DLD1 (cell line): ENCODE measurements around the gene SLC1A2.

ENCODE experiments used
- in situ Hi-C: cut with HindIII; loops from 2 replicates; pipeline ENCODE4 v1.10.0; 2017; ENCODE audit warnings: low sequenced_read_pairs

SLC1A2 gene

GRCh38 chr11:35204614-35205013 is 214.7 kb downstream of the SLC1A2 start:
- in situ Hi-C loops, result no loop called here
